Upper lobe of right lung (tissue), 1 donor: ENCODE results near the gene PLSCR4. TPM values are rescaled to one million over a fixed set of nuclear protein-coding genes. Genes with fewer than 3 reads are reported as not detected.
A peak's percentile ranks its signal among the peaks of the same experiment; 100 is the strongest.
"Not testable (repeated sequence)": the region's sequence is repeated elsewhere in the genome, so short reads cannot be mapped to it uniquely, and the experiment has no call there.

ENCODE experiments used
- ATAC-seq: fragments of 200-7000 bp; cut with Tn5 transposase; one replicate; pipeline ENCODE4 v1.9.1; 2020; ENCODE audit warnings: mild to moderate bottlenecking, moderate library complexity
- DNase-seq: peaks from one replicate; pipeline ENCODE4 v3.0.0-alpha.2; 2020
- H3K27ac ChIP-seq: fragments of 200-600 bp; one replicate; pipeline ENCODE4 v1.8.0; 2022
- H3K27me3 ChIP-seq: fragments of 200-600 bp; one replicate; pipeline ENCODE4 v1.8.0; 2022; ENCODE audit warnings: mild to moderate bottlenecking
- H3K36me3 ChIP-seq: fragments of 200-600 bp; one replicate; pipeline ENCODE4 v1.8.0; 2022
- H3K4me1 ChIP-seq: fragments of 200-600 bp; one replicate; pipeline ENCODE4 v1.8.0; 2022
- H3K4me3 ChIP-seq: fragments of 200-600 bp; one replicate; pipeline ENCODE4 v1.8.0; 2022; ENCODE audit warnings: mild to moderate bottlenecking
- H3K9me3 ChIP-seq: fragments of 200-600 bp; one replicate; pipeline ENCODE4 v1.8.0; 2022
- CTCF ChIP-seq: fragments of 200-600 bp; IDR thresholded peaks from one replicate; pipeline ENCODE4 v1.8.0; 2022; ENCODE audit warnings: antibody characterized with exemption
- intact Hi-C: fragments of 100-400 bp; cut with DNase I; formaldehyde crosslinking; loops from one replicate; pipeline ENCODE4 v1.11.0; 2022
- total RNA-seq: library from RNA; stranded (reverse); fragmentation: NEBNext Ultra II Directional; extraction: Animal tissue kit (Norgen Biotek cat#: 25700); gene quantifications from one replicate; pipeline ENCODE4 v1.2.1, GENCODE V29; 2021
- donor health status: DM: no; HTN: yes; CAD: no; lungs with severe emphysema.

The PLSCR4 gene
- total RNA-seq, 1 donor from 2014 or later = 84.1 TPM

GRCh38 chr3:146243559-146243958, 7.3 kb downstream of the PLSCR4 start:
- H3K36me3 ChIP-seq = no peaks in the 10 kb centered on the region
- intact Hi-C loops = no loop called here
- DNase-seq = no peak
- no peak for TF ChIP-seq CTCF
- no peak overlapping the region for H3K4me3 ChIP-seq
- H3K27me3 ChIP-seq = no peaks in the 10 kb centered on the region
- H3K4me1 ChIP-seq = peaks cover 8% of the 10 kb centered on the region
- ATAC-seq = no peak
- H3K27ac ChIP-seq = no peak overlapping the region
- no peaks in the 10 kb centered on the region for H3K9me3 ChIP-seq

GRCh38 chr3:146241523-146242240, 9.2 kb downstream of the PLSCR4 start:
- no peak overlapping the region for H3K4me3 ChIP-seq
- H3K4me1 ChIP-seq = no peaks in the 10 kb centered on the region
- intact Hi-C loops = no loop called here
- DNase-seq = no peak
- no peaks in the 10 kb centered on the region for H3K36me3 ChIP-seq
- ATAC-seq = no peak
- no peaks in the 10 kb centered on the region for H3K27me3 ChIP-seq
- no peak overlapping the region for H3K27ac ChIP-seq
- H3K9me3 ChIP-seq = peaks cover 12% of the 10 kb centered on the region
- TF ChIP-seq CTCF = no peak

GRCh38 chr3:146233487-146233886, 17.4 kb downstream of the PLSCR4 start:
- Histone ChIP-seq H3K9me3 (peaks cover 12% of the 10 kb centered on the region), H3K4me1 (no peaks in the 10 kb centered on the region), H3K27me3 (no peaks in the 10 kb centered on the region), H3K4me3 (no peak overlapping the region), H3K27ac (no peak overlapping the region), H3K36me3 (no peaks in the 10 kb centered on the region)
- intact Hi-C loops = no loop called here
- no peak for TF ChIP-seq CTCF
- DNase-seq = no peak
- ATAC-seq = no peak

- intact Hi-C loops = no loop called here
- H3K27me3 ChIP-seq = no peaks in the 10 kb centered on the region
- no peaks in the 10 kb centered on the region for H3K36me3 ChIP-seq
- ATAC-seq (peak; percentile 28), DNase-seq (no peak)
- no peak for TF ChIP-seq CTCF
- no peak overlapping the region for H3K4me3 ChIP-seq
- H3K27ac ChIP-seq = no peak overlapping the region
- no peaks in the 10 kb centered on the region for H3K9me3 ChIP-seq
- H3K4me1 ChIP-seq = peaks cover 7% of the 10 kb centered on the region
These were observed 23.4 kb downstream of the PLSCR4 start for GRCh38 chr3:146227486-146227885.

- Histone ChIP-seq H3K4me3 (no peak overlapping the region), H3K9me3 (no peaks in the 10 kb centered on the region), H3K27me3 (no peaks in the 10 kb centered on the region), H3K4me1 (peaks cover 7% of the 10 kb centered on the region), H3K27ac (no peak overlapping the region), H3K36me3 (no peaks in the 10 kb centered on the region)
- DNase-seq = no peak
- no peak for TF ChIP-seq CTCF
- ATAC-seq = no peak
- intact Hi-C loops = no loop called here
These were observed 24.0 kb downstream of the PLSCR4 start for GRCh38 chr3:146226881-146227280.

- H3K27me3 ChIP-seq, H3K4me3 ChIP-seq, H3K4me1 ChIP-seq, H3K9me3 ChIP-seq, H3K36me3 ChIP-seq, DNase-seq, ATAC-seq, intact Hi-C loops, H3K27ac ChIP-seq: not testable (repeated sequence)
These were observed 25.4 kb downstream of the PLSCR4 start for GRCh38 chr3:146225458-146225857.
